ENCODE measurements around the gene FN1.
"Not testable (repeated sequence)": the region's sequence is repeated elsewhere in the genome, so short reads cannot be mapped to it uniquely, and the experiment has no call there.

Gene FN1

GRCh38 chr2:215332872-215333595, 102.8 kb downstream of the FN1 start:
- no peak for DNase-seq (ENCODE audit: low spot score)

- no peak for DNase-seq (ENCODE audit: low spot score)
These were observed 107.8 kb downstream of the FN1 start for GRCh38 chr2:215328066-215328465.

GRCh38 chr2:215324811-215325210, 111.1 kb downstream of the FN1 start:
- no peak for DNase-seq (ENCODE audit: low spot score)

- DNase-seq (ENCODE audit: low spot score): no peak
These were observed 115.2 kb downstream of the FN1 start for GRCh38 chr2:215320679-215321078.

GRCh38 chr2:215320102-215320501, 115.8 kb downstream of the FN1 start:
- DNase-seq (ENCODE audit: low spot score): no peak

GRCh38 chr2:215319500-215319899, 116.4 kb downstream of the FN1 start:
- DNase-seq (ENCODE audit: low spot score): no peak

- no peak for DNase-seq (ENCODE audit: low spot score)
These were observed 119.5 kb downstream of the FN1 start for GRCh38 chr2:215316336-215316735.

GRCh38 chr2:215315301-215315700, 120.6 kb downstream of the FN1 start:
- DNase-seq (ENCODE audit: low spot score): no peak

GRCh38 chr2:215314896-215315295, 121.0 kb downstream of the FN1 start:
- DNase-seq (ENCODE audit: low spot score): no peak

- no peak for DNase-seq (ENCODE audit: low spot score)
These were observed 122.6 kb downstream of the FN1 start for GRCh38 chr2:215313255-215313613.

GRCh38 chr2:215311625-215312396, 124.1 kb downstream of the FN1 start, which contains the start of gene ATIC:
TSS of gene ATIC (plus strand) at chr2:215312059. CDS start at chr2:215312143, 84 bp downstream.
- DNase-seq (ENCODE audit: low spot score): peak; percentile 87

GRCh38 chr2:215311259-215311624, 124.6 kb downstream of the FN1 start:
- not testable (repeated sequence) for DNase-seq (ENCODE audit: low spot score)

Measured in CD4-positive, alpha-beta T cell treated with Interleukin-15 for 4 hours (primary cell).